ENCODE data around the gene DRAP1.

- TF ChIP-seq, protein P1, sequence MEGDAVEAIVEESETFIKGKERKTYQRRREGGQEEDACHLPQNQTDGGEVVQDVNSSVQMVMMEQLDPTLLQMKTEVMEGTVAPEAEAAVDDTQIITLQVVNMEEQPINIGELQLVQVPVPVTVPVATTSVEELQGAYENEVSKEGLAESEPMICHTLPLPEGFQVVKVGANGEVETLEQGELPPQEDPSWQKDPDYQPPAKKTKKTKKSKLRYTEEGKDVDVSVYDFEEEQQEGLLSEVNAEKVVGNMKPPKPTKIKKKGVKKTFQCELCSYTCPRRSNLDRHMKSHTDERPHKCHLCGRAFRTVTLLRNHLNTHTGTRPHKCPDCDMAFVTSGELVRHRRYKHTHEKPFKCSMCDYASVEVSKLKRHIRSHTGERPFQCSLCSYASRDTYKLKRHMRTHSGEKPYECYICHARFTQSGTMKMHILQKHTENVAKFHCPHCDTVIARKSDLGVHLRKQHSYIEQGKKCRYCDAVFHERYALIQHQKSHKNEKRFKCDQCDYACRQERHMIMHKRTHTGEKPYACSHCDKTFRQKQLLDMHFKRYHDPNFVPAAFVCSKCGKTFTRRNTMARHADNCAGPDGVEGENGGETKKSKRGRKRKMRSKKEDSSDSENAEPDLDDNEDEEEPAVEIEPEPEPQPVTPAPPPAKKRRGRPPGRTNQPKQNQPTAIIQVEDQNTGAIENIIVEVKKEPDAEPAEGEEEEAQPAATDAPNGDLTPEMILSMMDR (conservative IDR thresholded peaks at IDR 0.05; ENCODE audit: low read length): no peak
- TF ChIP-seq EZH2phosphoT487 (IDR thresholded peaks at IDR 0.05; ENCODE audit: borderline replicate concordance): no peak
Observed at GRCh38 chr11:65903715-65904114, 15.5 kb upstream of the DRAP1 start.
